Activated naive CD4-positive, alpha-beta T cell treated with anti-CD3 and anti-CD28 coated beads, Interleukin-2, amount 10 ng/mL, durations not matched to agents 7 days and 5 days (primary cell): ENCODE data around the gene CROCC2.

Source experiments
- CTCF ChIA-PET: fragments of 350-600 bp; sonication (Branson Sonifier 250); formaldehyde crosslinking; loops from one replicate; lab custom pipeline; 2021; ENCODE audit warnings: antibody characterized with exemption; lab: Charles Lee
- DNase-seq: peaks from one replicate; pipeline ENCODE4 v3.0.0-alpha.2; 2020
- H3K27ac Mint-ChIP-seq: one replicate; pipeline ENCODE4 v1.8.0; 2021; ENCODE audit warnings: mild to moderate bottlenecking, moderate library complexity, mixed read lengths
- H3K27me3 Mint-ChIP-seq: one replicate; pipeline ENCODE4 v1.8.0; 2021; ENCODE audit warnings: mild to moderate bottlenecking, mixed read lengths
- H3K36me3 Mint-ChIP-seq: one replicate; pipeline ENCODE4 v1.8.0; 2021; ENCODE audit warnings: mixed read lengths
- H3K4me1 Mint-ChIP-seq: one replicate; pipeline ENCODE4 v1.8.0; 2021; ENCODE audit warnings: mixed read lengths
- H3K4me3 Mint-ChIP-seq: one replicate; pipeline ENCODE4 v1.8.0; 2021; ENCODE audit warnings: mild to moderate bottlenecking, moderate library complexity, mixed read lengths
- H3K9me3 Mint-ChIP-seq: one replicate; pipeline ENCODE4 v1.8.0; 2021; ENCODE audit warnings: mixed read lengths

CROCC2 gene

DNA sequence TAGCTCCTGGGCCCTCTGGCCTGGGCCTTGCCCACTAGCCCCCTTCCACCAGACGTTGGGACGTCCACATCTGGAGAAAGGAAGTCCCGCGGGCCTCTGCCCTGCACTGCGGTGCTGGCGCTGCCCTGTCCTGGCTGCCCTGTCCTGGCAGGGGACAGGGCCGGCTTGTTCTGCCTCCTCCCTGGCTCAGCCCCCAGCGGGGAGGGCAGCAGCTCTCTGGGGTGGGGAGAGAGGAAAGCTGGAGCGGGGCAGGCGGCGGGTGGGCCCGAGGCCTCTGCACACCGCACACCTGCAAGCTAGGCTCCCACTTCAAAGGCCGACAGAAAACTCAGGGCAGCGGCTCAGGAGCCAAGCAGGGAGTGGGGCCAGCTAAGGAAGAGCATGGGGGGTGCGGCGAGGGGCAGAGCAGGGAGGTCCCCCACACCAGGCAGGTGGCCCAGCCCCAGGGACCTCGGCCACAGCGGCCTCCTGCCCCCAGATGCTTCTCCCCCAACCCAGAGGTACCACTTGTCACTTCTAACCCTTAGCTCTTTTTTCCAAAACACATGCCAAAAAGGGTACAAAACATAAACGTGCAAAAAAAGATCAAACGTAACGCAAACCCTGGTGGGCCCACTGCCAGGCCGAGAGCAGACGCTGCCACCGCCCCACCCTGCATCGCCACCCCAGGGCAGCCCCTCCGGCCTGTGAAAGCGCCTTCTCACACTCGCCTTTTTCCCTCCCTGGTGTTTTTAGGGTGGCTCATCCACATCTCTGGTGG lies 105.8 kb downstream of the CROCC2 start:
- Mint-ChIP-seq H3K27me3 (peaks cover 23% of the 10 kb centered on the region), H3K27ac (no peak overlapping the region), H3K36me3 (no peaks in the 10 kb centered on the region), H3K4me3 (no peak overlapping the region), H3K4me1 (peaks cover 31% of the 10 kb centered on the region), H3K9me3 (no peaks in the 10 kb centered on the region)
- no peak for DNase-seq
- CTCF ChIA-PET = no interaction called here

- CTCF ChIA-PET = no interaction called here
- no peak for DNase-seq
- Mint-ChIP-seq H3K4me1 (peaks cover 24% of the 10 kb centered on the region), H3K9me3 (no peaks in the 10 kb centered on the region), H3K4me3 (no peak overlapping the region), H3K27ac (no peak overlapping the region), H3K27me3 (peaks cover 6% of the 10 kb centered on the region), H3K36me3 (no peaks in the 10 kb centered on the region)
Observed at GRCh38 chr2:241014224-241014623, 108.1 kb downstream of the CROCC2 start.

DNA sequence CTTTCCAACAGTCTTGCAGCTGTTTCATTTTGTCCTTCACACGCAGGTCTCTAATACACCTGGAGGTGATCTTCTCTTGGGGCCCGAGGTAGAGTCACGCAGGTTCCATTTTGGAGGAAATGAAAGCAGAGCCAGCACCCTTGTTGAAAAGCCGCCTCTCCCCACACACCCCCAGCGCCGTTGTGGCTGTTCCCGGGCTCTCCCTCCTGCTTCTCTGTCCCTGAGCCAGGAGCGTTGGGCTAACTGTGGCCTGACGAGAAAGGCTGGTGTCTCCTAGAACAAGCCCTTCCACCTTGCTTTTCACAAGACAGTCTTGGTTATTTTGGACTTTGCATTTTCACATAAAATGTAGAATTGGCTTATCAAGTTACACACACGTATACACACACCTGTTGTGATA lies 108.6 kb downstream of the CROCC2 start:
- no peak overlapping the region for H3K4me3 Mint-ChIP-seq
- H3K36me3 Mint-ChIP-seq = no peaks in the 10 kb centered on the region
- peaks cover 6% of the 10 kb centered on the region for H3K27me3 Mint-ChIP-seq
- DNase-seq = no peak
- CTCF ChIA-PET = no interaction called here
- H3K27ac Mint-ChIP-seq = no peak overlapping the region
- no peaks in the 10 kb centered on the region for H3K9me3 Mint-ChIP-seq
- peaks cover 19% of the 10 kb centered on the region for H3K4me1 Mint-ChIP-seq

DNA sequence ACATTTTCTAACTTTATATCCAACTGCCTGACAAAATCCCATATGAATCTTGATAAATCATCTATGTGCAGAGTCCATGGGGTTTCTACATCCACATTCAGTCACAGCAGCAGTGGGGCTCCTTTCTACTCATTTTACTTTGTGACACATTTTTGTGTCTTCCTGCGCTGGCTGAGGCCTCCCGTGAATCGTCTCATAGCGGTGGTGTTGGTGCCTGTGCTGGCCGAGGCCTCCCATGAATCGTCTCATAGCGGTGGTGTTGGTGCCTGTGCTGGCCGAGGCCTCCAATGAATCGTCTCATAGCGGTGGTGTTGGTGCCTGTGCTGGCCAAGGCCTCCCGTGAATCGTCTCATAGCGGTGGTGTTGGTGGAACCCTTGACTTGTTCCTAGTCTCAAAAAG lies 109.3 kb downstream of the CROCC2 start:
- H3K4me1 Mint-ChIP-seq = peaks cover 12% of the 10 kb centered on the region
- no peaks in the 10 kb centered on the region for H3K9me3 Mint-ChIP-seq
- H3K27me3 Mint-ChIP-seq = no peaks in the 10 kb centered on the region
- no peaks in the 10 kb centered on the region for H3K36me3 Mint-ChIP-seq
- CTCF ChIA-PET = no interaction called here
- H3K4me3 Mint-ChIP-seq = no peak overlapping the region
- DNase-seq = no peak
- H3K27ac Mint-ChIP-seq = no peak overlapping the region

- CTCF ChIA-PET = no interaction called here
- Mint-ChIP-seq H3K27me3 (peaks cover 6% of the 10 kb centered on the region), H3K27ac (no peak overlapping the region), H3K4me1 (peaks cover 2% of the 10 kb centered on the region), H3K36me3 (no peaks in the 10 kb centered on the region), H3K4me3 (no peak overlapping the region), H3K9me3 (peaks cover 2% of the 10 kb centered on the region)
- DNase-seq = no peak
Observed at GRCh38 chr2:241017228-241017940, 111.2 kb downstream of the CROCC2 start.

GRCh38 chr2:241018051-241018891 lies 112.1 kb downstream of the CROCC2 start:
- CTCF ChIA-PET = no interaction called here
- Mint-ChIP-seq H3K27ac (no peak overlapping the region), H3K27me3 (peaks cover 9% of the 10 kb centered on the region), H3K36me3 (no peaks in the 10 kb centered on the region), H3K4me1 (no peaks in the 10 kb centered on the region), H3K4me3 (no peak overlapping the region), H3K9me3 (peaks cover 4% of the 10 kb centered on the region)
- no peak for DNase-seq

GRCh38 chr2:241019441-241020139 lies 113.5 kb downstream of the CROCC2 start:
- no peaks in the 10 kb centered on the region for H3K4me1 Mint-ChIP-seq
- no peak overlapping the region for H3K27ac Mint-ChIP-seq
- peaks cover 4% of the 10 kb centered on the region for H3K9me3 Mint-ChIP-seq
- peaks cover 9% of the 10 kb centered on the region for H3K27me3 Mint-ChIP-seq
- CTCF ChIA-PET = no interaction called here
- H3K36me3 Mint-ChIP-seq = no peaks in the 10 kb centered on the region
- no peak overlapping the region for H3K4me3 Mint-ChIP-seq
- DNase-seq = no peak

DNA sequence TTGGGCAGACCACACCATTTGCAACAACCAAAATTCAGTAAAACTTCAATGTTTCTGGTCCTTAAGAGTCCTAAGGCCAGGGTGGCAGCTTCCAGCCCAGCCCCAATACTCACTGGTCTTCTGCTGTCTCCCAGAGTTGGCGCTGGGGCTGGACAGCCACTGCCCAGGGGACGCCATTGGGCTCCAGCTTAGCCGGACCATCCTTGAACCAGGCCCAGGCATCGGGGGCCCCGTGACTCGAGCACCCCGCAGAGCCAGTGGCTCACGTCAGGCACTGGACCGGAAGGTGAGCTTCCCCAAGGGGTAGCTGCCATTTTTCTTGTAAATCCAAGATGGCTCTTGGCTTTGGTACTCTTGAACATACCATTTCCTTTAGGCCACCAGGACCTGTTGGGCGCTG lies 114.1 kb downstream of the CROCC2 start:
- peaks cover 9% of the 10 kb centered on the region for H3K27me3 Mint-ChIP-seq
- H3K4me1 Mint-ChIP-seq = no peaks in the 10 kb centered on the region
- CTCF ChIA-PET = interaction anchor here (1.7 kb wide), 1 partner anchor 10 kb away, joined by 6 read pairs; no protein-coding TSS in a partner anchor
- H3K9me3 Mint-ChIP-seq = peaks cover 8% of the 10 kb centered on the region
- no peak overlapping the region for H3K27ac Mint-ChIP-seq
- no peak for DNase-seq
- H3K4me3 Mint-ChIP-seq = no peak overlapping the region
- H3K36me3 Mint-ChIP-seq = no peaks in the 10 kb centered on the region

DNA sequence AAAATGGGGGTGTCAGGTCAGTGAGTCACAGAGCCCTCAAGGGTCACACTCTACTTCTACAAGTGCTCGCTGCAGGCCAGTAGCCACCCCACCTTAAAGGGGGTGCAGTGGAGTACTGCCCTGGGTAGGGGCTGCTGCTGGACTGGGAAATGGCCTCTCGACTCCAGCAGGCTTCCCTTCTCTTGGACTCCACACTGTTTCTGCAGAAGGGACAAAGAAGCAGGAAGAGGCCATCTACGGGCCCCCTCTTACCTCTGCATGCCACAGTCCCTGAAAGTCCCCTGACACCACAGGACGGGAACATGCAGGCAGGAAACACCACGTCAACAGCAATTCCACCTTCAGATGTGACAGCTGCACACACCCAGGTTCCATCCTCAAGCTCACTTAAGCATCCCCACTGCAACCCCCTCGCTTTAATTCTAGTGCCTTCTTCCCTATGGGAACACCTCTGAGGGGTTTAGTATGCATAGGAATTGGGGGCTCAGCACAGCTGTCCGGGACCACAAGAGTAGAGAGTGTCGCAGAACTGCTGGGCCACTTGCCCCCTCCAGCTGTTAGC lies 114.6 kb downstream of the CROCC2 start:
- DNase-seq = no peak
- no peak overlapping the region for H3K27ac Mint-ChIP-seq
- no peaks in the 10 kb centered on the region for H3K36me3 Mint-ChIP-seq
- CTCF ChIA-PET = interaction anchor here (1.7 kb wide), 1 partner anchor 11 kb away, joined by 6 read pairs; no protein-coding TSS in a partner anchor
- peaks cover 12% of the 10 kb centered on the region for H3K9me3 Mint-ChIP-seq
- peaks cover 9% of the 10 kb centered on the region for H3K27me3 Mint-ChIP-seq
- H3K4me3 Mint-ChIP-seq = no peak overlapping the region
- no peaks in the 10 kb centered on the region for H3K4me1 Mint-ChIP-seq

DNA sequence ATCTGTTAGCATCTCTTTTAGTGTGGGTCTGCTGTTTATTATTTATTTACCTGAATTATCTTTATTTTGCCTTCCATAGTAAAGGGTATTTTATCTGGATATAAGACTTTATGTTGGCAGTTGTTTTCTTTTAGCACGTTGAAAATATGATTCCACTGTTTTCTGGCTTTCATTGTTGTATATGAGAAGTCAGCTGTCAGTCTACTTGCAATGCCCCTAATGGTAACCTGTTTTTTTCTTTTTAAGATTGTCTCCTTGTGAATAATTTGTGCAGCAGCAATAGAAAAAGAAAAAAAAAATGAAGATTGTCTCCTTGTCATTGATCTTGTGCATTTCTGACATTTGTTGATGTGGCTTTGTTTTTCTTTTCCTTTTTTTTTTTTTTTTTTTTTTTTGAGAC lies 119.5 kb downstream of the CROCC2 start:
- H3K9me3 Mint-ChIP-seq = peaks cover 18% of the 10 kb centered on the region
- H3K4me3 Mint-ChIP-seq = no peak overlapping the region
- H3K4me1 Mint-ChIP-seq = no peaks in the 10 kb centered on the region
- no peak for DNase-seq
- H3K36me3 Mint-ChIP-seq = peaks cover 2% of the 10 kb centered on the region
- no peak overlapping the region for H3K27ac Mint-ChIP-seq
- H3K27me3 Mint-ChIP-seq = peaks cover 9% of the 10 kb centered on the region
- CTCF ChIA-PET = no interaction called here

DNA sequence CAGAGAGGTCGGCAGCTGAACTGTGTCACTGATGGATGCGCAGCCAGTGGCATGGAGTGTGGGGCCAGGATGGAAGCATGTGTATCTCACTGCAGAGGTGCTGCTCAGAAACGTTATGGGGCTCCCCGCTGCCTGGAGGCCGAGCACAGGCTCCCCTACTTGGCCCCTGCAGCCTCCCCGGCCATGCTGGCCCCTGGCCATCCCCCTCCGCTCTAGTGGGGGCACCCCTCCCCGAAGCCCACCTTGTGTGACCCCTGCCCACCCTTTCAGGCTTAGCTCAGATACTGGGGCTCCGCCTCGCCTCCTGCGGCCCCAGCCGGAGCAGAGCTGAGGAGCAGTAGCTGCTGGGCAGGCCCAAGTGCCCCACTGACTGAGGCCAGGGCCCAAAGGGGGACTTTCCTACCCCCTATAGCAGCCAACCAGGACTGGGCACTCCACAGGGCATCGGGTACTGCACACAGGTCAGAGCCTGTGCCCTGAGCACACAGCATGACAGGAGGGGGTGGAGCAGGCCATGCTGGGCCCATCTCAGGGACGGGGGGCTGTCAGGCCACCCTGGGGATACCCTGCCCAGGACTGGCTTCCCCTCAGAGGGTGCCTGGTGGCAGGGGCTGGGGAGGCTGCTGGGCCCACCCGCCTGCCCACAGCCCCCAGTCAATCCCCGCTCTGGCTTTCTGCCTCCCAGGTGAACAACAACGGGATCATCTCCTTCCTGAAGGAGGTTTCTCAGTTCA lies 123.6 kb downstream of the CROCC2 start:
- Mint-ChIP-seq H3K9me3 (peaks cover 14% of the 10 kb centered on the region), H3K27ac (no peak overlapping the region), H3K27me3 (peaks cover 16% of the 10 kb centered on the region), H3K36me3 (peaks cover 2% of the 10 kb centered on the region), H3K4me1 (no peaks in the 10 kb centered on the region), H3K4me3 (no peak overlapping the region)
- CTCF ChIA-PET = no interaction called here
- DNase-seq = no peak

DNA sequence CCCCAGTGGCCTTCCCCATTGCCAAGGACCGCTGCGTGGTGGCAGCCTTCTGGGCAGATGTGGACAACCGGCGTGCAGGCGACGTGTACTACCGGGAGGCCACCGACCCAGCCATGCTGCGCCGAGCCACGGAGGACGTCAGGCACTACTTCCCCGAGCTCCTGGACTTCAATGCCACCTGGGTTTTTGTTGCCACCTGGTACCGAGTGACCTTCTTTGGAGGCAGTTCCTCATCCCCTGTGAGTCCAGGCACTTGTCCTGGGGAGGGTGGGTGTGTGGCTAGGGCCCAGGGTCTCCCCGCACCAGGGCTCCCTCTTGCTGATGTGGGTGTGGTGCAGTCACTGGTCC lies 124.2 kb downstream of the CROCC2 start:
- Mint-ChIP-seq H3K27ac (no peak overlapping the region), H3K36me3 (peaks cover 2% of the 10 kb centered on the region), H3K27me3 (peaks cover 21% of the 10 kb centered on the region), H3K9me3 (peaks cover 9% of the 10 kb centered on the region), H3K4me3 (no peak overlapping the region), H3K4me1 (peaks cover under 1% of the 10 kb centered on the region)
- no peak for DNase-seq
- CTCF ChIA-PET = no interaction called here

- Mint-ChIP-seq H3K27me3 (peaks cover 24% of the 10 kb centered on the region), H3K27ac (no peak overlapping the region), H3K9me3 (peaks cover 6% of the 10 kb centered on the region), H3K36me3 (peaks cover 2% of the 10 kb centered on the region), H3K4me1 (peaks cover 2% of the 10 kb centered on the region), H3K4me3 (no peak overlapping the region)
- CTCF ChIA-PET = no interaction called here
- no peak for DNase-seq
Observed at GRCh38 chr2:241030883-241031282, 124.7 kb downstream of the CROCC2 start.
